ENCODE data around the gene HCFC2.
"Not testable (repeated sequence)": the region's sequence is repeated elsewhere in the genome, so short reads cannot be mapped to it uniquely, and the experiment has no call there.

Gene HCFC2

DNA sequence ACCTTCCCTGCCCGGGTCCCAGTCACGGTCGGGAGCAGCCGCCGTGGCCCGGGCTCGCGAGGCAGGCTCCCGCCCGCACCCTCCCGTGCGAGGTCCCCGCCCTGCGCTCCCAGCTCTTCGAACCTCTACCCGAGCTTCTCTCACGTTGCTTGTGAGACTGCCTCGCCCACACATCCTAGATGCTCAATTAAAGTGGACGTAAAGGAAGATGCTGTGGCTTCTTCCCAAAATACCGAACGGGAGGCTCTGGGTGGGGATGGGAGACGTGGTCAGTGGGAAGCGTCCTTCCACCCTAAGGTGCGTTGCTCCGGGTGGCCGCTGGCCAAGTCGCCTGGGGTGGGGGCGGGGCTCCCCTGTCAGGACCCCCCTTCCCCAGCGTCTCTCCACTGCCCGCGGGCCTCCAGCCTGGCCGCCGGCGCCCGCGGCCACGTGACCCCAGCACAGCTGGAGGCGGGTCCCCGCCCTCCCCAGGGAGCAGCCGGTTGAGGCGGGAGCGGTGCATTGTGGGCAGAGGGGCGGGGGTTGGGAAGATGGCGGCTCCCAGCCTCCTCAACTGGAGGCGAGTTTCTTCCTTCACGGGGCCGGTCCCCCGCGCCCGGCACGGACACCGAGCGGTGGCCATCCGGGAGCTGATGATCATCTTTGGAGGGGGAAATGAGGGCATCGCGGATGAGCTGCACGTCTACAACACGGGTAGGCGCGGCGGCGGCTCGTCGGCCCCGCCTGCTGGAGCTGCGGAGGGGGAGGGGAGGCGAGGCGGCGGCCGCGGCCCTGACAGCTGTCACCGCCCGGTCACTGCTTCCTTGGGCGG lies at the start of gene HCFC2:
HCFC2 (plus strand) TSS at position 501 of the 811 bp plus-strand sequence; CDS start at position 531, 30 bp downstream.
- peak; percentile 98 for ATAC-seq
- Mint-ChIP-seq H3K4me1 (peaks cover 12% of the 10 kb centered on the region), H3K36me3 (no peaks in the 10 kb centered on the region), H3K9me3 (no peaks in the 10 kb centered on the region), H3K27ac (peak within 1 kb of the TSS; percentile 81), H3K27me3 (no peaks in the 10 kb centered on the region), H3K4me3 (peak within 1 kb of the TSS; percentile 99)

DNA sequence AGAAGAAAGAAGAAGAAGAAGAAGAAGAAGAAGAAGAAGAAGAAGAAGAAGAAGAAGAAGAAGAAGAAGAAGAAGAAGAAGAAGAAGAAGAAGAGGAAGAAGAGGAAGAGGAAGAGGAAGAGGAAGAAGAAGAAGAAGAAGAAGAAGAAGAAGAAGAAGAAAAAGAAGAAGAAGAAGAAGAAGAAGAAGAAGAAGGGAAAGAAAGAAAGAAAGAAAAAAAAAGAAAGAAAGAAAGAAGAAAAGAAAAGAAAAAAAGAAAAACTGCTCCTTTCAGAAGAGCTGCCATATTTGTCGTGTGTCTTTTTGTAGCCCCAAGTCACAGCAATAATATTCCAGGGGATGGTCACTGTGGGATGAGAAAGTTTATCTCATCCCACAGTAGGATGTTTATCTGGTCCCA lies 42.5 kb upstream of the HCFC2 start:
- not testable (repeated sequence) for H3K36me3 Mint-ChIP-seq, H3K9me3 Mint-ChIP-seq, H3K4me1 Mint-ChIP-seq, H3K27ac Mint-ChIP-seq, H3K4me3 Mint-ChIP-seq, ATAC-seq
- peaks cover 50% of the 10 kb centered on the region for H3K27me3 Mint-ChIP-seq

- H3K4me1 Mint-ChIP-seq: no peaks in the 10 kb centered on the region
- H3K9me3 Mint-ChIP-seq: peaks cover 8% of the 10 kb centered on the region
- no peak overlapping the region for H3K27ac Mint-ChIP-seq
- no peak for ATAC-seq
- no peak overlapping the region for H3K4me3 Mint-ChIP-seq
- no peaks in the 10 kb centered on the region for H3K36me3 Mint-ChIP-seq
- H3K27me3 Mint-ChIP-seq: peaks cover 56% of the 10 kb centered on the region
These were observed 41.5 kb upstream of the HCFC2 start for GRCh38 chr12:104022786-104023185.

DNA sequence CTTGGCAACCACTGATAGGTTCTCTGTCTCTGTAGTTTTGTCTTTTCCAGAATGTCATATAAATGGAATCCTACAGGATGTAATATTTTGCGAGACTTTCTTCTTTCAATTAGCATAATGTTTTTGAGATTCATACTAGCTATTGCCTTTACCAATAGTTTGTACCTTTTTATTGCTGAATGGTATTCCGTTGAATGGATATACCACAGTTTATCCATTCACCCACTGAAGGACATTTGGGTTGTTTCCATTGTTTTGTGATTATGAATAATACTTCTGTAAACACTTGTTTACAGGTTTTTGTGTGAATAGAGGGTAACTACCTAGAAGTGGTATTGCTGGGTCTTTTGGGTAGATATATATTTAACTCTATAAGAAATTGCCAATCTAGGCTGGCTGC lies 40.6 kb upstream of the HCFC2 start:
- H3K9me3 Mint-ChIP-seq: peaks cover 8% of the 10 kb centered on the region
- H3K4me3 Mint-ChIP-seq: no peak overlapping the region
- peaks cover 56% of the 10 kb centered on the region for H3K27me3 Mint-ChIP-seq
- H3K27ac Mint-ChIP-seq: no peak overlapping the region
- H3K4me1 Mint-ChIP-seq: no peaks in the 10 kb centered on the region
- no peaks in the 10 kb centered on the region for H3K36me3 Mint-ChIP-seq
- no peak for ATAC-seq

DNA sequence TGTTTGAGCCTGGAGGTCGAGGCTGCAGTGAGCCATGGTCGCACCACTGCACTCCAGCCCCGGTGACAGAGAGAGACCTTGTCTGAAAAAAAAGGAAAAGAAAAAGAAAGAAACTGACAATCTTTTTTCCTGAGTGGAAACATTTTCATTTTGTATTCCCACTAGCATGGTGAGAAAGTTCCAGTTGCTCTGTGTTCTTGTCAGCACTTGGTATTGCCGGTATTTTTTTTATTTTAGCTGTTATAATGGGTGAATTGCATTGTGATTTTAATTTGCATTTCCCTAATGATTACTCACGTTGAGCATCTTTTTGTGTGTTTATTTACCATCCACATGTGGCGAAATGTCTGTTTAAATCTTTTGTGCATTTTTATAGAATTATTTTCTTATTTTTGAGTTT lies 40.0 kb upstream of the HCFC2 start:
- H3K4me1 Mint-ChIP-seq: no peaks in the 10 kb centered on the region
- ATAC-seq: no peak

DNA sequence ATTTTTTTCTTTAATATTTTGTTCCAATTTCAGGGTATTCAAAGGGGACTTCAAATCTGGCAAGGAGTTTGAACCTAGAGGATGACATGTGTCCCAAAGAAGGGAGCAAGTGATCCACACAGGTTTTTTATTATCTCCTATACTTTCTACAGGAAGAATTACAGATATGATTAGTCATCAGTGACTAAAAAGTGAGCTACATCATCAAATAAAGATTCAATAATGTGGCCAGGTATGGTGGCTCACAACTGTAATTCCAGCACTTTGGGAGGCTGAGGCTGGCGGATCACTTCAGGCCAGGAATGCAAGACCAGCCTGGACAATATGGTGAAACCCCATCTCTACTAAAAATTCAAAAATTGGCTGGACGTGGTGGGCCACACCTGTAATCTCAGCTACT lies 38.6 kb upstream of the HCFC2 start:
- no peaks in the 10 kb centered on the region for H3K36me3 Mint-ChIP-seq
- no peaks in the 10 kb centered on the region for H3K4me1 Mint-ChIP-seq
- no peak overlapping the region for H3K4me3 Mint-ChIP-seq
- peaks cover 4% of the 10 kb centered on the region for H3K9me3 Mint-ChIP-seq
- no peak overlapping the region for H3K27ac Mint-ChIP-seq
- peaks cover 47% of the 10 kb centered on the region for H3K27me3 Mint-ChIP-seq
- no peak for ATAC-seq

More for the DNA sequence above, 40.0 kb upstream of the HCFC2 start:
- H3K36me3 Mint-ChIP-seq: no peaks in the 10 kb centered on the region
- peaks cover 57% of the 10 kb centered on the region for H3K27me3 Mint-ChIP-seq
- no peak overlapping the region for H3K27ac Mint-ChIP-seq
- H3K4me3 Mint-ChIP-seq: no peak overlapping the region
- peaks cover 8% of the 10 kb centered on the region for H3K9me3 Mint-ChIP-seq

DNA sequence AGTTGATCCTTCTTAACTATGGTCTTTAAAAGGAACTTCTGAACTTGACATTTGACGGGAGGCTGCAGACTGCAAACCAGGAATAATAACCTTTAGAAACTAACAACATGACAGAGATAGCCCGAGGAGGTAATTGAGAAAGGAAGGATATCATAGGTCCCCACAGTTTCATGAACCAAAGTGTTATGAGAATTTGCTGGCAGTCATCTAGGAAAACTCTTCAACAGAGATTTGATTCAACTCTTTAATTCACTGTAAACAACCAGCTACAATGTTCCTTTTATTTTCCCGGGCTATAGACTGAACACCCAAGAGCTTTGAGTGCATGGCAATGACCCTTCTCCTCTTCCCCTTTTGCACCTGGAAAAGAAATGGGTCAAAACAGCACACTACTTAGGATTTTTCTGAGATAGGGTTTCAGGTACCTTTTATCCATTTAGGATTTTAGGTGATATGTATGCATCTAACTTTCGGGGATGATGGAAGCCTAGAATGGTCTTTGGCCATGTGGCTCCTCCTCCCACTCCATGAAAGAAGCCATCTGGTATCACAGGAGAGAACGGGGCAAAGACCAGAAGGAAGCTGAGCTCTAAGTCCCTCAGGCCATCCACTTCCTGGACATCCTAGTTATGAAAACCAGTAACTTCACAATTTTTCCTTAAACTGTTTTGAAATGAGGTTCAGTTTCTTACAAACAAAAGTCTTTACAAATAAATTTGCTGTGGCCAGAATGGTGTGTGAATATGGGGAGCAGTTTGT lies 37.3 kb upstream of the HCFC2 start:
- no peaks in the 10 kb centered on the region for H3K36me3 Mint-ChIP-seq
- H3K27ac Mint-ChIP-seq: no peak overlapping the region
- H3K4me1 Mint-ChIP-seq: no peaks in the 10 kb centered on the region
- ATAC-seq: no peak
- H3K9me3 Mint-ChIP-seq: peaks cover 4% of the 10 kb centered on the region
- peaks cover 37% of the 10 kb centered on the region for H3K27me3 Mint-ChIP-seq
- no peak overlapping the region for H3K4me3 Mint-ChIP-seq

DNA sequence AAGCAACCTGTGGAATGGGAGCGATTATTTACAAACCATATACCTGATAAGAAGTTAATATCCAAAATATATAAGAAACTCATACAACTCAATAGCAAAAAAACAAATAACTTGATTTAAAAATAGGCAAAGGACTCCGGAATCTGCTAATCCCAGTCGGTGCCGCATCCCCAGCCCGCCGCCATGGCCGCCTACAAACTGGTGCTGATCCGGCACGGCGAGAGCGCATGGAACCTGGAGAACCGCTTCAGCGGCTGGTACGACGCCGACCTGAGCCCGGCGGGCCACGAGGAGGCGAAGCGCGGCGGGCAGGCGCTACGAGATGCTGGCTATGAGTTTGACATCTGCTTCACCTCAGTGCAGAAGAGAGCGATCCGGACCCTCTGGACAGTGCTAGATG lies 33.7 kb upstream of the HCFC2 start:
- ATAC-seq, H3K4me3 Mint-ChIP-seq, H3K9me3 Mint-ChIP-seq, H3K27ac Mint-ChIP-seq, H3K36me3 Mint-ChIP-seq, H3K4me1 Mint-ChIP-seq: not testable (repeated sequence)
- peaks cover 34% of the 10 kb centered on the region for H3K27me3 Mint-ChIP-seq

GRCh38 chr12:104036143-104036542 lies 28.2 kb upstream of the HCFC2 start:
- H3K9me3 Mint-ChIP-seq, ATAC-seq, H3K4me1 Mint-ChIP-seq, H3K4me3 Mint-ChIP-seq, H3K27ac Mint-ChIP-seq, H3K36me3 Mint-ChIP-seq: not testable (repeated sequence)
- H3K27me3 Mint-ChIP-seq: peaks cover 14% of the 10 kb centered on the region

DNA sequence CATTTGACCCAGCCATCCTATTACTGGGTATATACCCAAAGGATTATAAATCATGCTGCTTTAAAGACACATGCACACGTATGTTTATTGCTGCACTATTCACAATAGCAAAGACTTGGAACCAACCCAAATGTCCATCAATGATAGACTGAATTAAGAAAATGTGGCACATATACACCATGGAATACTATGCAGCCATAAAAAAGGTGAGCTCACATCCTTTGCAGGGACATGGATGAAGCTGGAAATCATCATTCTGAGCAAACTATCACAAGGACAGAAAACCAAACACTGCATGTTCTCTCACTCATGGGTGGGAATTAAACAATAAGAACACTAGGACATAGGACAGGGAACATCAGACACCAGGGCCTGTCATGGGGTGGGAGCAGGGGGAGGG lies 24.6 kb upstream of the HCFC2 start:
- not testable (repeated sequence) for H3K27ac Mint-ChIP-seq, H3K9me3 Mint-ChIP-seq, H3K36me3 Mint-ChIP-seq, H3K4me1 Mint-ChIP-seq, H3K4me3 Mint-ChIP-seq, ATAC-seq
- peaks cover 14% of the 10 kb centered on the region for H3K27me3 Mint-ChIP-seq

- no peaks in the 10 kb centered on the region for H3K27me3 Mint-ChIP-seq
- H3K4me1 Mint-ChIP-seq: peaks cover 6% of the 10 kb centered on the region
- no peak overlapping the region for H3K27ac Mint-ChIP-seq
- H3K9me3 Mint-ChIP-seq: no peaks in the 10 kb centered on the region
- no peaks in the 10 kb centered on the region for H3K36me3 Mint-ChIP-seq
- H3K4me3 Mint-ChIP-seq: no peak overlapping the region
- no peak for ATAC-seq
These were observed 21.8 kb upstream of the HCFC2 start for GRCh38 chr12:104042580-104042979.

DNA sequence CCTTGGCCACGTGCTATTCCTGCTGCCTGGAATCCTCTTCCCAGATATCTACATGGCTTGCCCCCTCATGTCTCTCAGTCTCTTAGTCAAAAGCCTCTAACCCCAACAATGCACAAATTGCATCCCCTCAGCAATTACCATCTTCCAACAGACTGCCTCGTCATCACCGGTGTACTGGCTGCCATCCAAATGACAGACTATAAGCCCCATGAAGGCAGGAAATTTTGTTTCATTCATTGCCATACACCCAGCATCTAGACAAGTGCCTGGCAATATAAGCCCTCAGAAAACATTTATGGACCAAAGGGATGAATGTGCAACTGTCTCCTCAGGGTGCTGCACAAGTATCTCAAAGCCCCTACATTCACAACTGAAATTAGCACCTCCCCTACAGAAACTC lies 20.2 kb upstream of the HCFC2 start:
- no peak overlapping the region for H3K27ac Mint-ChIP-seq
- no peaks in the 10 kb centered on the region for H3K9me3 Mint-ChIP-seq
- no peaks in the 10 kb centered on the region for H3K27me3 Mint-ChIP-seq
- no peaks in the 10 kb centered on the region for H3K36me3 Mint-ChIP-seq
- no peak overlapping the region for H3K4me3 Mint-ChIP-seq
- H3K4me1 Mint-ChIP-seq: peaks cover 6% of the 10 kb centered on the region
- ATAC-seq: no peak

- peaks cover 12% of the 10 kb centered on the region for H3K4me1 Mint-ChIP-seq
- H3K27ac Mint-ChIP-seq: no peak overlapping the region
- H3K27me3 Mint-ChIP-seq: peaks cover 18% of the 10 kb centered on the region
- no peak overlapping the region for H3K4me3 Mint-ChIP-seq
- H3K9me3 Mint-ChIP-seq: no peaks in the 10 kb centered on the region
- no peaks in the 10 kb centered on the region for H3K36me3 Mint-ChIP-seq
- no peak for ATAC-seq
These were observed 18.0 kb upstream of the HCFC2 start for GRCh38 chr12:104046306-104046705.

DNA sequence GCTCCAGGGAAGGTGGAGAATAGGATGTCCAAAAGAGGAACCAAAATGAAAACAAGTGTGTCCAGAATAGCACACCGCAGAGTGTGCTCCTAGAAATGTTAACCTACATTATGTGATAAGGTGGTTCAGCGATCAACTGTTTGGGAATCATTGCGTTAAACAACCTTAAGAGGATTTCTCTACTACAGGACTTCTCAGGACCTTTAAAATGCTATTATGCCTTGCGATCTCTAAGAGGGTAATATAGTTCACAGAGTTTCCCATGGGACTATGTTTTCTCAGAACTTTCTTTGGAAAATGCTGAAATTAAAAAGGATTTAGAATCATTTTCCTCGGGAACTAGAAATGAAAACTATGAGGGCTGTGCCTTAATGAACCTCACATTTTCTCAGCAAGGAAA lies 16.2 kb upstream of the HCFC2 start:
- ATAC-seq: no peak
- Mint-ChIP-seq H3K4me3 (no peak overlapping the region), H3K27ac (no peak overlapping the region), H3K4me1 (peaks cover 12% of the 10 kb centered on the region), H3K27me3 (peaks cover 30% of the 10 kb centered on the region), H3K9me3 (no peaks in the 10 kb centered on the region), H3K36me3 (no peaks in the 10 kb centered on the region)

DNA sequence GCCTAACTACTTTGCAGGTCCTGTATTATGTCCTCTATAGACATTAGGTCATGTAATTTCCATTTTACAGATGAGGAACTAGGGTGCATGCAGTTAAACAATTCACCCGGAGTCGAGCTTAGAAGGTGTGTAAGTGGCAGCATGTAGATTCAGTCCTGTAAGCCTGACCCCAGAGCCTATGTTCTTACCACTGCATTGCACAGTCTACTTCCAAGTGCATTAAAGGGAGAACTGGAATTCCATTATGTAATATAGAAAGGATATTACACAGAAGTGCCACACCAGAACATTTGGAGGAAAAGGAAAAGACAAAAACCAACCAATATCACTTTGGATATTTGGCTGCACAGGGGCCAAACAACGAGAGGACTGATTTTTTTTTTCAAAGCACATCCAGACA lies 15.5 kb upstream of the HCFC2 start:
- Mint-ChIP-seq H3K36me3 (no peaks in the 10 kb centered on the region), H3K4me1 (peaks cover 12% of the 10 kb centered on the region), H3K27me3 (peaks cover 36% of the 10 kb centered on the region), H3K27ac (no peak overlapping the region), H3K9me3 (no peaks in the 10 kb centered on the region), H3K4me3 (no peak overlapping the region)
- ATAC-seq: no peak
